Kasumi-1 (cell line): Measurements from ENCODE around the gene NFIL3.

ENCODE experiments used
- DNase-seq, 2 experiments: peaks; one replicate each; lab custom pipeline; 2025; lab: John Stamatoyannopoulos, UW

Gene NFIL3

GRCh38 chr9:91359734-91360470 lies 63.7 kb downstream of the NFIL3 start:
- no peak for DNase-seq

- DNase-seq: no peak
Measured at GRCh38 chr9:91359083-91359482, 64.5 kb downstream of the NFIL3 start.
